Lower leg skin (tissue), 4 donors: ENCODE measurements around the gene QRICH2. TPM values are rescaled to one million over a fixed set of nuclear protein-coding genes. Genes with fewer than 3 reads are reported as not detected.

Experiments used
- DNase-seq, 2 donors: peaks; one replicate each; pipeline ENCODE4 v3.0.0-alpha.2; 2019; ENCODE audit warnings: low spot score in 2 of 2
- H3K4me3 ChIP-seq: fragments of 200-600 bp; sonication (generic); 2 replicates; pipeline ENCODE4 v1.5.1; 2017; ENCODE audit warnings: mild to moderate bottlenecking, low read depth; ENCODE audit not compliant: poor library complexity, severe bottlenecking
- POLR2A ChIP-seq, 2 donors: fragments of 450-650 bp; IDR thresholded peaks; one replicate each; pipeline ENCODE4 v1.6.1; 2016 to 2017; ENCODE audit warnings: antibody characterized with exemption in 2 of 2, mild to moderate bottlenecking in 1 of 2, moderate library complexity in 1 of 2
- WGBS, 2 donors: methylation state at CpG; one replicate each; pipeline ENCODE4 v1.1.5; 2018; 5-methylcytosine and 5-hydroxymethylcytosine counted together
- intact Hi-C: fragments of 100-400 bp; cut with DNase I; formaldehyde crosslinking; loops from one replicate; pipeline ENCODE4 v1.15.0; 2023; ENCODE audit warnings: low total_unique reads
- total RNA-seq, 4 donors: library from RNA; depleted of rRNA; stranded (reverse); fragments of >200 nt; gene quantifications; one replicate each; pipeline ENCODE4 v1.1.0, GENCODE V29; 2016
- TF ChIP-seq, protein P1 (sequence below), 3 donors: fragments of 450-650 bp; IDR thresholded peaks; one replicate each; pipeline ENCODE4 v1.5.1; 2016; ENCODE audit warnings: antibody characterized with exemption in 3 of 3, mild to moderate bottlenecking in 3 of 3, moderate library complexity in 2 of 3

Gene QRICH2
- total RNA-seq, 4 donors from 2014 or later = 0.88 to 3.3 (median 1.8) TPM

GRCh38 chr17:76345377-76345974 is 37.4 kb upstream of the QRICH2 start:
- H3K4me3 ChIP-seq = no peak overlapping the region
- DNase-seq = no peak
- intact Hi-C loops = no loop called here
- no peak for TF ChIP-seq POLR2A (IDR thresholded peaks at IDR 0.05)
- TF ChIP-seq, protein P1, sequence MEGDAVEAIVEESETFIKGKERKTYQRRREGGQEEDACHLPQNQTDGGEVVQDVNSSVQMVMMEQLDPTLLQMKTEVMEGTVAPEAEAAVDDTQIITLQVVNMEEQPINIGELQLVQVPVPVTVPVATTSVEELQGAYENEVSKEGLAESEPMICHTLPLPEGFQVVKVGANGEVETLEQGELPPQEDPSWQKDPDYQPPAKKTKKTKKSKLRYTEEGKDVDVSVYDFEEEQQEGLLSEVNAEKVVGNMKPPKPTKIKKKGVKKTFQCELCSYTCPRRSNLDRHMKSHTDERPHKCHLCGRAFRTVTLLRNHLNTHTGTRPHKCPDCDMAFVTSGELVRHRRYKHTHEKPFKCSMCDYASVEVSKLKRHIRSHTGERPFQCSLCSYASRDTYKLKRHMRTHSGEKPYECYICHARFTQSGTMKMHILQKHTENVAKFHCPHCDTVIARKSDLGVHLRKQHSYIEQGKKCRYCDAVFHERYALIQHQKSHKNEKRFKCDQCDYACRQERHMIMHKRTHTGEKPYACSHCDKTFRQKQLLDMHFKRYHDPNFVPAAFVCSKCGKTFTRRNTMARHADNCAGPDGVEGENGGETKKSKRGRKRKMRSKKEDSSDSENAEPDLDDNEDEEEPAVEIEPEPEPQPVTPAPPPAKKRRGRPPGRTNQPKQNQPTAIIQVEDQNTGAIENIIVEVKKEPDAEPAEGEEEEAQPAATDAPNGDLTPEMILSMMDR (IDR thresholded peaks at IDR 0.05) = no peak
- 95 to 97% methylated on average over 14 of the region's 14 CpGs for WGBS, 2 donors

DNA sequence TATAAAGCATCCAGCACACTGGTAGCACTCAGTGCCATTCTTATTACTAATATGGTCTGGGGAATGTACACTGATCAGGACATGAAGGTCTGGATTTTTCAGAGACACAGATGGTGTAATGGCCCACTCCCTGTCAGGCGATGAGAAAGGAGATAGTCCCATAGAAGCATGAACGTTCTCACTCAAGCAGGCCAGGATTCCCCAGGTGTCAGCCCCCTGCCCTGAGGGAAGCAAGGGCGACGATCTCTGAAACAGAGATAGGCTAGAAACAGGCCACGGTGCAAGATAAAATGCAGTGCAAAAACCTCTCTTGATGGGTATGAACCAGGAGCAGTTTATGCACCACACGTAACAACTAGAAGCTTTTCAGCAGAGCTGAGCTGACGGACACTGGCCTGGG is 35.0 kb upstream of the QRICH2 start:
- intact Hi-C loops = no loop called here
- no peak for DNase-seq
- WGBS, 2 donors = 93 to 94% methylated on average over 7 of the region's 7 CpGs

GRCh38 chr17:76341301-76341700 is 33.2 kb upstream of the QRICH2 start:
- intact Hi-C loops = no loop called here
- peak in 1 of 2 donors; percentile 14 for DNase-seq
- no peak overlapping the region for H3K4me3 ChIP-seq
- TF ChIP-seq, protein P1 (IDR thresholded peaks at IDR 0.05) = no peak
- no peak for TF ChIP-seq POLR2A (IDR thresholded peaks at IDR 0.05)
- WGBS, 2 donors = 93 to 95% methylated on average over 6 of the region's 6 CpGs

More for the DNA sequence above, 35.0 kb upstream of the QRICH2 start:
- TF ChIP-seq, protein P1 (IDR thresholded peaks at IDR 0.05) = no peak
- no peak for TF ChIP-seq POLR2A (IDR thresholded peaks at IDR 0.05)
- no peak overlapping the region for H3K4me3 ChIP-seq

- 78 to 86% methylated on average over 6 of the region's 6 CpGs for WGBS, 2 donors
- H3K4me3 ChIP-seq = no peak overlapping the region
- peak in 1 of 2 donors; percentile 12 for DNase-seq
- intact Hi-C loops = no loop called here
- TF ChIP-seq, protein P1 (IDR thresholded peaks at IDR 0.05) = no peak
- TF ChIP-seq POLR2A (IDR thresholded peaks at IDR 0.05) = no peak
These were observed 29.3 kb upstream of the QRICH2 start for GRCh38 chr17:76337413-76337777.

GRCh38 chr17:76336756-76337412 is 28.8 kb upstream of the QRICH2 start:
- no peak overlapping the region for H3K4me3 ChIP-seq
- 87 to 91% methylated on average over 7 of the region's 7 CpGs for WGBS, 2 donors
- DNase-seq = peak in 1 of 2 donors; percentile 46
- intact Hi-C loops = no loop called here
- TF ChIP-seq, protein P1 (IDR thresholded peaks at IDR 0.05) = no peak
- no peak for TF ChIP-seq POLR2A (IDR thresholded peaks at IDR 0.05)
